Measurements from ENCODE around the gene LGALS8.
"Not testable (repeated sequence)": the region's sequence is repeated elsewhere in the genome, so short reads cannot be mapped to it uniquely, and the experiment has no call there.

The LGALS8 gene

GRCh38 chr1:236543065-236543669 lies 19.4 kb downstream of the LGALS8 start:
- DNase-seq: no peak

GRCh38 chr1:236545621-236546169 lies 21.9 kb downstream of the LGALS8 start:
- DNase-seq: no peak

- DNase-seq: no peak
Observed at GRCh38 chr1:236548452-236548851, 24.7 kb downstream of the LGALS8 start.

- peak; percentile 77 for DNase-seq
Observed at GRCh38 chr1:236550961-236551851, 27.4 kb downstream of the LGALS8 start.

- peak; percentile 6 for DNase-seq
Observed at GRCh38 chr1:236552096-236552495, 28.3 kb downstream of the LGALS8 start.

GRCh38 chr1:236552901-236553300 lies 29.1 kb downstream of the LGALS8 start:
- no peak for DNase-seq

GRCh38 chr1:236553370-236553769 lies 29.6 kb downstream of the LGALS8 start:
- DNase-seq: no peak

GRCh38 chr1:236556606-236557005 lies 32.8 kb downstream of the LGALS8 start:
- no peak for DNase-seq

- DNase-seq: no peak
Observed at GRCh38 chr1:236558081-236558480, 34.3 kb downstream of the LGALS8 start.

- no peak for DNase-seq
Observed at GRCh38 chr1:236558846-236559245, 35.1 kb downstream of the LGALS8 start.

GRCh38 chr1:236560213-236560771 lies 36.5 kb downstream of the LGALS8 start:
- no peak for DNase-seq

- no peak for DNase-seq
Observed at GRCh38 chr1:236561976-236562375, 38.2 kb downstream of the LGALS8 start.

- no peak for DNase-seq
Observed at GRCh38 chr1:236565530-236565929, 41.7 kb downstream of the LGALS8 start.

- peak; percentile 59 for DNase-seq
Observed at GRCh38 chr1:236568285-236568894, 44.6 kb downstream of the LGALS8 start.

GRCh38 chr1:236575523-236575922 lies 51.7 kb downstream of the LGALS8 start:
- DNase-seq: no peak

GRCh38 chr1:236576004-236576403 lies 52.2 kb downstream of the LGALS8 start:
- no peak for DNase-seq

GRCh38 chr1:236577041-236577440 lies 53.3 kb downstream of the LGALS8 start:
- not testable (repeated sequence) for DNase-seq

GRCh38 chr1:236578661-236579060 lies 54.9 kb downstream of the LGALS8 start:
- DNase-seq: no peak

- not testable (repeated sequence) for DNase-seq
Observed at GRCh38 chr1:236580404-236580803, 56.6 kb downstream of the LGALS8 start.

- no peak for DNase-seq
Observed at GRCh38 chr1:236581528-236581927, 57.7 kb downstream of the LGALS8 start.

GRCh38 chr1:236589531-236589930 lies 65.7 kb downstream of the LGALS8 start:
- no peak for DNase-seq

- no peak for DNase-seq
Observed at GRCh38 chr1:236590553-236591150, 66.9 kb downstream of the LGALS8 start.

- no peak for DNase-seq
Observed at GRCh38 chr1:236602171-236602570, 78.4 kb downstream of the LGALS8 start.
